IPS-15b (cell line): ENCODE measurements around the gene SORCS3.

ENCODE experiments used
- H3K27me3 ChIP-seq: one replicate; pipeline ENCODE4 v1.6.1; 2013; ENCODE audit warnings: low read length; ENCODE audit not compliant: control insufficient read depth, insufficient read depth
- H3K36me3 ChIP-seq: one replicate; pipeline ENCODE4 v1.6.1; 2013; ENCODE audit warnings: low read length; ENCODE audit not compliant: control insufficient read depth, insufficient read depth
- H3K4me1 ChIP-seq: one replicate; pipeline ENCODE4 v1.6.1; 2013; ENCODE audit warnings: mild to moderate bottlenecking, low read length; ENCODE audit not compliant: control insufficient read depth, insufficient read depth
- H3K4me3 ChIP-seq: one replicate; pipeline ENCODE4 v1.5.1; 2013; ENCODE audit warnings: low read depth, low read length
- H3K9ac ChIP-seq: one replicate; pipeline ENCODE4 v1.6.1; 2013; ENCODE audit warnings: low read depth, mild to moderate bottlenecking, low read length
- H3K9me3 ChIP-seq: one replicate; pipeline ENCODE4 v1.6.1; 2013; ENCODE audit warnings: mild to moderate bottlenecking, low read length; ENCODE audit not compliant: control insufficient read depth, insufficient read depth

The SORCS3 gene

GRCh38 chr10:104908581-104908980 is 267.5 kb downstream of the SORCS3 start:
- no peaks in the 10 kb centered on the region for H3K9me3 ChIP-seq
- no peak overlapping the region for H3K9ac ChIP-seq
- no peaks in the 10 kb centered on the region for H3K27me3 ChIP-seq
- H3K36me3 ChIP-seq: no peaks in the 10 kb centered on the region
- H3K4me1 ChIP-seq: no peaks in the 10 kb centered on the region
- H3K4me3 ChIP-seq: no peak overlapping the region

GRCh38 chr10:104910712-104911111 is 269.6 kb downstream of the SORCS3 start:
- H3K9me3 ChIP-seq: no peaks in the 10 kb centered on the region
- H3K27me3 ChIP-seq: no peaks in the 10 kb centered on the region
- no peak overlapping the region for H3K4me3 ChIP-seq
- H3K4me1 ChIP-seq: no peaks in the 10 kb centered on the region
- no peaks in the 10 kb centered on the region for H3K36me3 ChIP-seq
- H3K9ac ChIP-seq: no peak overlapping the region

GRCh38 chr10:104913390-104913789 is 272.3 kb downstream of the SORCS3 start:
- H3K9ac ChIP-seq: no peak overlapping the region
- no peaks in the 10 kb centered on the region for H3K4me1 ChIP-seq
- H3K36me3 ChIP-seq: no peaks in the 10 kb centered on the region
- no peaks in the 10 kb centered on the region for H3K27me3 ChIP-seq
- no peaks in the 10 kb centered on the region for H3K9me3 ChIP-seq
- no peak overlapping the region for H3K4me3 ChIP-seq

GRCh38 chr10:104920476-104920875 is 279.4 kb downstream of the SORCS3 start:
- H3K4me1 ChIP-seq: no peaks in the 10 kb centered on the region
- no peaks in the 10 kb centered on the region for H3K36me3 ChIP-seq
- no peak overlapping the region for H3K4me3 ChIP-seq
- H3K9me3 ChIP-seq: no peaks in the 10 kb centered on the region
- no peak overlapping the region for H3K9ac ChIP-seq
- no peaks in the 10 kb centered on the region for H3K27me3 ChIP-seq

- H3K36me3 ChIP-seq: no peaks in the 10 kb centered on the region
- no peak overlapping the region for H3K4me3 ChIP-seq
- H3K27me3 ChIP-seq: no peaks in the 10 kb centered on the region
- H3K4me1 ChIP-seq: no peaks in the 10 kb centered on the region
- no peaks in the 10 kb centered on the region for H3K9me3 ChIP-seq
- no peak overlapping the region for H3K9ac ChIP-seq
Measured at GRCh38 chr10:104921763-104922162, 280.7 kb downstream of the SORCS3 start.

GRCh38 chr10:104922810-104923209 is 281.7 kb downstream of the SORCS3 start:
- Histone ChIP-seq H3K9ac (no peak overlapping the region), H3K9me3 (no peaks in the 10 kb centered on the region), H3K4me1 (no peaks in the 10 kb centered on the region), H3K4me3 (no peak overlapping the region), H3K27me3 (no peaks in the 10 kb centered on the region), H3K36me3 (no peaks in the 10 kb centered on the region)

- Histone ChIP-seq H3K9me3 (no peaks in the 10 kb centered on the region), H3K9ac (no peak overlapping the region), H3K36me3 (no peaks in the 10 kb centered on the region), H3K4me1 (no peaks in the 10 kb centered on the region), H3K4me3 (no peak overlapping the region), H3K27me3 (no peaks in the 10 kb centered on the region)
Measured at GRCh38 chr10:104923501-104923900, 282.4 kb downstream of the SORCS3 start.

GRCh38 chr10:104924101-104924795 is 283.2 kb downstream of the SORCS3 start:
- H3K9ac ChIP-seq: no peak overlapping the region
- H3K27me3 ChIP-seq: no peaks in the 10 kb centered on the region
- H3K4me1 ChIP-seq: no peaks in the 10 kb centered on the region
- no peaks in the 10 kb centered on the region for H3K36me3 ChIP-seq
- H3K4me3 ChIP-seq: no peak overlapping the region
- H3K9me3 ChIP-seq: no peaks in the 10 kb centered on the region

GRCh38 chr10:104925232-104925851 is 284.3 kb downstream of the SORCS3 start:
- no peak overlapping the region for H3K4me3 ChIP-seq
- H3K27me3 ChIP-seq: no peaks in the 10 kb centered on the region
- no peaks in the 10 kb centered on the region for H3K9me3 ChIP-seq
- no peaks in the 10 kb centered on the region for H3K4me1 ChIP-seq
- no peaks in the 10 kb centered on the region for H3K36me3 ChIP-seq
- H3K9ac ChIP-seq: no peak overlapping the region

GRCh38 chr10:104928734-104929133 is 287.6 kb downstream of the SORCS3 start:
- Histone ChIP-seq H3K9ac (no peak overlapping the region), H3K36me3 (no peaks in the 10 kb centered on the region), H3K4me3 (no peak overlapping the region), H3K4me1 (no peaks in the 10 kb centered on the region), H3K9me3 (no peaks in the 10 kb centered on the region), H3K27me3 (no peaks in the 10 kb centered on the region)

GRCh38 chr10:104931612-104932134 is 290.6 kb downstream of the SORCS3 start:
- H3K9ac ChIP-seq: no peak overlapping the region
- H3K27me3 ChIP-seq: no peaks in the 10 kb centered on the region
- no peaks in the 10 kb centered on the region for H3K36me3 ChIP-seq
- H3K4me3 ChIP-seq: no peak overlapping the region
- no peaks in the 10 kb centered on the region for H3K9me3 ChIP-seq
- no peaks in the 10 kb centered on the region for H3K4me1 ChIP-seq

- Histone ChIP-seq H3K9ac (no peak overlapping the region), H3K4me1 (no peaks in the 10 kb centered on the region), H3K36me3 (no peaks in the 10 kb centered on the region), H3K9me3 (no peaks in the 10 kb centered on the region), H3K4me3 (no peak overlapping the region), H3K27me3 (no peaks in the 10 kb centered on the region)
Measured at GRCh38 chr10:104935656-104936055, 294.6 kb downstream of the SORCS3 start.
